Esophagus squamous epithelium (tissue), 5 donors: ENCODE results near the gene FOXJ3. TPM values are rescaled to one million over a fixed set of nuclear protein-coding genes. Genes with fewer than 3 reads are reported as not detected.

Experiments
- DNase-seq: peaks from one replicate; lab custom pipeline; 2025; lab: John Stamatoyannopoulos, UW
- H3K27ac ChIP-seq, 4 donors: fragments of 200-600 bp; sonication (generic); one replicate each; pipeline ENCODE4 v1.5.1; 2016 to 2019; ENCODE audit warnings: mild to moderate bottlenecking in 1 of 4
- H3K27me3 ChIP-seq, 4 donors: fragments of 200-600 bp; sonication (generic); 1 replicate in 3 of 4; 2 replicates in 1 of 4; pipeline versions ENCODE4 v1.5.1 to v1.6.0; 2017 to 2021; ENCODE audit warnings: antibody characterized with exemption in 1 of 4
- H3K36me3 ChIP-seq, 3 donors: fragments of 200-600 bp; sonication (generic); one replicate each; pipeline ENCODE4 v1.5.1; 2016 to 2019
- H3K4me1 ChIP-seq, 3 donors: fragments of 200-600 bp; sonication (generic); one replicate each; pipeline ENCODE4 v1.5.1; 2017 to 2019
- H3K4me3 ChIP-seq, 4 donors: fragments of 200-600 bp; sonication (generic); 1 replicate in 3 of 4; 2 replicates in 1 of 4; pipeline ENCODE4 v1.5.1; 2016 to 2019; ENCODE audit warnings: mild to moderate bottlenecking in 2 of 4, moderate library complexity in 1 of 4
- H3K9me3 ChIP-seq, 3 donors: fragments of 200-600 bp; sonication (generic); one replicate each; pipeline ENCODE4 v1.5.1; 2016 to 2019
- CTCF ChIP-seq, 6 experiments: fragments of 450-650 bp in 4 of 6; fragments of 200-600 bp in 2 of 6; sonication (generic) in 2 of 6; IDR thresholded peaks; one replicate each; pipeline ENCODE4 v1.5.1; 2016 to 2019; ENCODE audit warnings: antibody characterized with exemption in 6 of 6, mild to moderate bottlenecking in 4 of 6, moderate library complexity in 4 of 6
- POLR2A ChIP-seq, 4 donors: fragments of 450-650 bp; IDR thresholded peaks; one replicate each; pipeline ENCODE4 v1.6.1; 2017; ENCODE audit warnings: antibody characterized with exemption in 4 of 4, mild to moderate bottlenecking in 4 of 4, moderate library complexity in 3 of 4
- WGBS, 2 donors: methylation state at CpG; one replicate each; pipeline ENCODE4 v1.1.5; 2018; 5-methylcytosine and 5-hydroxymethylcytosine counted together
- intact Hi-C: fragments of 100-400 bp; cut with DNase I; formaldehyde crosslinking; loops from one replicate; pipeline ENCODE4 v1.15.0; 2022
- total RNA-seq, 4 donors: library from RNA; depleted of rRNA; stranded (reverse); fragments of >200 nt; gene quantifications; one replicate each; pipeline ENCODE4 v1.1.0, GENCODE V29; 2016
- donor health status: DM: yes; HTN: yes; CAD: no.

The FOXJ3 gene
- total RNA-seq, 4 donors from 2014 or later, result 18.7 to 36.6 (median 27.5) TPM

- no peaks in the 10 kb centered on the region for H3K4me1 ChIP-seq
- no peak for TF ChIP-seq CTCF (IDR thresholded peaks at IDR 0.05)
- TF ChIP-seq POLR2A (IDR thresholded peaks at IDR 0.05), result no peak
- H3K27me3 ChIP-seq, result no peaks in the 10 kb centered on the region
- intact Hi-C loops, result no loop called here
- no peaks in the 10 kb centered on the region for H3K9me3 ChIP-seq
- no peak overlapping the region for H3K27ac ChIP-seq
- WGBS, 2 donors, result 85 to 87% methylated on average over 5 of the region's 5 CpGs
- no peak overlapping the region for H3K4me3 ChIP-seq
- peaks cover 0 to 66% (median 0%) of the 10 kb centered on the region in 3 donors for H3K36me3 ChIP-seq
- no peak for DNase-seq
Observed at GRCh38 chr1:42198251-42198650, 136.8 kb downstream of the FOXJ3 start.

GRCh38 chr1:42195841-42196240 lies 139.2 kb downstream of the FOXJ3 start:
- intact Hi-C loops, result no loop called here
- no peak for DNase-seq
- no peaks in the 10 kb centered on the region for H3K27me3 ChIP-seq
- H3K36me3 ChIP-seq, result peaks cover 0 to 63% (median 0%) of the 10 kb centered on the region in 3 donors
- TF ChIP-seq POLR2A (IDR thresholded peaks at IDR 0.05), result no peak
- no peak for TF ChIP-seq CTCF (IDR thresholded peaks at IDR 0.05)
- WGBS, 2 donors, result 93 to 96% methylated on average over 2 to 3 of the region's 3 CpGs
- H3K4me1 ChIP-seq, result peaks cover 0 to 8% (median 4%) of the 10 kb centered on the region in 3 donors
- no peak overlapping the region for H3K27ac ChIP-seq
- H3K4me3 ChIP-seq, result no peak overlapping the region
- no peaks in the 10 kb centered on the region for H3K9me3 ChIP-seq

GRCh38 chr1:42192106-42192505 lies 142.9 kb downstream of the FOXJ3 start:
- no peaks in the 10 kb centered on the region for H3K27me3 ChIP-seq
- H3K9me3 ChIP-seq, result no peaks in the 10 kb centered on the region
- intact Hi-C loops, result no loop called here
- no peak for DNase-seq
- H3K36me3 ChIP-seq, result peaks cover 0 to 84% (median 0%) of the 10 kb centered on the region in 3 donors
- H3K27ac ChIP-seq, result no peak overlapping the region
- peaks cover 0 to 8% (median 4%) of the 10 kb centered on the region in 3 donors for H3K4me1 ChIP-seq
- H3K4me3 ChIP-seq, result no peak overlapping the region
- 51 to 71% methylated on average over 4 of the region's 4 CpGs for WGBS, 2 donors
- TF ChIP-seq POLR2A (IDR thresholded peaks at IDR 0.05), result no peak
- TF ChIP-seq CTCF (IDR thresholded peaks at IDR 0.05), result no peak

- no peak overlapping the region for H3K4me3 ChIP-seq
- no peak overlapping the region for H3K27ac ChIP-seq
- H3K9me3 ChIP-seq, result no peaks in the 10 kb centered on the region
- 86 to 92% methylated on average over 8 of the region's 8 CpGs for WGBS, 2 donors
- DNase-seq, result no peak
- no peak for TF ChIP-seq POLR2A (IDR thresholded peaks at IDR 0.05)
- TF ChIP-seq CTCF (IDR thresholded peaks at IDR 0.05), result no peak
- peaks cover 0 to 8% (median 4%) of the 10 kb centered on the region in 3 donors for H3K4me1 ChIP-seq
- no peaks in the 10 kb centered on the region for H3K27me3 ChIP-seq
- peaks cover 0 to 84% (median 0%) of the 10 kb centered on the region in 3 donors for H3K36me3 ChIP-seq
- intact Hi-C loops, result no loop called here
Observed at GRCh38 chr1:42191319-42191718, 143.7 kb downstream of the FOXJ3 start.

DNA sequence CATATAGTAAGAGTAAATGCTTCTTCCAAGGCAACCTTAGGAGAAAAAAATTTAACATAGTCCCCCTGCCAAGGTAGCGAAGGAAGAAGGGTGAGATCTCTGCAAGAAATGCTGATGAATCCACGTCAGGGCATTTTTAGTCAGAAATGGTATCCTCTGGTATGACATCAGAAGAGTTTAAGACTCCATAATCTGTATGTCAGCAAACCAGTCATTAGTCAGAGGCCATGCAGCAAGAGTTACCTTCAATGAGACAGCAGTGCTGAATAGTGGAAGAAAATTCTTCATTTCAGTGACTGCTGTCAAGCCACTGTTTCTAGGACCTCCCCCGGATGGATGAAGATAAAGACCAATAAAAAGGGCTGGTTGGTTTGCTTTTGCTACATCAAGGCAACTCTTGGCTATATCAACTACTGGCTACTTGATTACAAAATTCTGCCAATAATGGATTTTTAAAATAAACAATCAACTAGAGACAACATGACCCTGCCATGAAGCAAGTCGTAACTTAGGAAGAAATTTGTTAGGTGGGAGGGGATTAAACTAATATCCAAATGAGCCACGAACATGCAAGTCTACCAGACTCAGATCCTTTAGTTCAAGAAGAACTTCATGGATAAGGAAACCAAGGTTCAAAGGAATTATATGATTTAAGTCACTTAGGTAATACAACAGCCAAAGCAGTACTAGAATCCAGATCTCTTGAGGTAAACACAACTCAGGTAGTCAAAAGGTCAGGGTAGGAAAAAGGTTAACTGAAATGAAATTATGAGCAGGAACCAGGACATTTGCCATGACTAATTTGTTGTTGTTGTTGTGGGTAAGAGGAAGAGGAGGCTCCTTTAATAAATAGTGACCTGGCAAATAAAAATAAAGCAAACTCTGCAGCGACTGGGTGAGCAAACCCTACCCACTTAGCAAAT lies 144.8 kb downstream of the FOXJ3 start:
- peaks cover 0 to 84% (median 0%) of the 10 kb centered on the region in 3 donors for H3K36me3 ChIP-seq
- H3K27me3 ChIP-seq, result no peaks in the 10 kb centered on the region
- TF ChIP-seq CTCF (IDR thresholded peaks at IDR 0.05), result no peak
- no peak for TF ChIP-seq POLR2A (IDR thresholded peaks at IDR 0.05)
- H3K27ac ChIP-seq, result no peak overlapping the region
- H3K9me3 ChIP-seq, result no peaks in the 10 kb centered on the region
- H3K4me3 ChIP-seq, result no peak overlapping the region
- intact Hi-C loops, result no loop called here
- 76 to 81% methylated on average over 6 of the region's 6 CpGs for WGBS, 2 donors
- DNase-seq, result no peak
- H3K4me1 ChIP-seq, result peaks cover 0 to 8% (median 4%) of the 10 kb centered on the region in 3 donors
